Gastrocnemius medialis (tissue), 4 donors: Measurements from ENCODE around the gene KCNMB4. TPM values are rescaled to one million over a fixed set of nuclear protein-coding genes. Genes with fewer than 3 reads are reported as not detected.

ENCODE experiments used
- ATAC-seq, 2 donors: fragments of 150-250 bp; one replicate each; pipeline ENCODE4 v1.9.1; 2016
- DNase-seq, 2 donors: peaks; one replicate each; pipeline ENCODE4 v3.0.0-alpha.2; 2019
- H3K27ac ChIP-seq, 4 donors: fragments of 200-600 bp; sonication (generic); 1 replicate in 1 of 4; 2 replicates in 3 of 4; pipeline ENCODE4 v1.5.1; 2016 to 2018; ENCODE audit warnings: mild to moderate bottlenecking in 2 of 4, moderate library complexity in 1 of 4
- H3K27me3 ChIP-seq, 3 donors: fragments of 200-600 bp; sonication (generic) in 2 of 3; 1 replicate in 1 of 3; 2 replicates in 2 of 3; pipeline versions ENCODE4 v1.5.1 to v1.6.0; 2016 to 2019; ENCODE audit warnings: mild to moderate bottlenecking in 1 of 3, moderate library complexity in 1 of 3
- H3K36me3 ChIP-seq, 2 donors: fragments of 200-600 bp; sonication (generic) in 1 of 2; one replicate each; pipeline ENCODE4 v1.5.1; 2017 to 2018
- H3K4me1 ChIP-seq, 2 donors: fragments of 200-600 bp; sonication (generic) in 1 of 2; one replicate each; pipeline ENCODE4 v1.5.1; 2016 to 2017; ENCODE audit warnings: mild to moderate bottlenecking in 2 of 2
- H3K4me3 ChIP-seq, 4 donors: fragments of 200-600 bp; sonication (generic) in 3 of 4; 1 replicate in 1 of 4; 2 replicates in 3 of 4; pipeline ENCODE4 v1.5.1; 2016 to 2019; ENCODE audit warnings: mild to moderate bottlenecking in 2 of 4
- H3K9me3 ChIP-seq, 3 donors: fragments of 200-600 bp; sonication (generic) in 2 of 3; 1 replicate in 1 of 3; 2 replicates in 2 of 3; pipeline ENCODE4 v1.5.1; 2016 to 2019
- CTCF ChIP-seq, 5 experiments: fragments of 450-650 bp in 3 of 5; fragments of 200-600 bp in 2 of 5; sonication (generic) in 2 of 5; IDR thresholded peaks in 4 of 5; conservative IDR thresholded peaks in 1 of 5; 1 replicate in 4 of 5; 2 replicates in 1 of 5; pipeline ENCODE4 v1.5.1; 2016 to 2019; ENCODE audit warnings: antibody characterized with exemption in 5 of 5, mild to moderate bottlenecking in 3 of 5, moderate library complexity in 3 of 5
- POLR2A ChIP-seq, 2 donors: fragments of 450-650 bp; IDR thresholded peaks; one replicate each; pipeline ENCODE4 v1.6.1; 2017; ENCODE audit warnings: antibody characterized with exemption in 2 of 2, mild to moderate bottlenecking in 2 of 2, moderate library complexity in 2 of 2
- in situ Hi-C, 4 donors: fragments of 200-750 bp; cut with MboI; loops; one replicate each; pipeline versions ENCODE4 v1.15.0 to v1.8.0; 2017; ENCODE audit warnings: low sequenced_read_pairs in 4 of 4
- intact Hi-C: fragments of 100-400 bp; cut with DNase I; formaldehyde crosslinking; loops from one replicate; pipeline ENCODE4 v1.15.1; 2023; ENCODE audit warnings: low total_unique reads
- total RNA-seq, 4 donors: library from RNA; depleted of rRNA; stranded (reverse); fragments of >200 nt; gene quantifications; one replicate each; pipeline versions ENCODE4 v1.1.0 to v1.2.3, GENCODE V29; 2016

KCNMB4 gene
- total RNA-seq, 4 donors from 2014 or later, result 0.71 to 1.4 (median 1.3) TPM

- in situ Hi-C loops, result no loop called here
- no peaks in the 10 kb centered on the region for H3K27me3 ChIP-seq
- no peak overlapping the region for H3K27ac ChIP-seq
- H3K4me1 ChIP-seq, result no peaks in the 10 kb centered on the region
- intact Hi-C loops, result no loop called here
- H3K4me3 ChIP-seq, result no peak overlapping the region
- ATAC-seq (no peak), DNase-seq (no peak)
- no peaks in the 10 kb centered on the region for H3K9me3 ChIP-seq
- TF ChIP-seq POLR2A (IDR thresholded peaks at IDR 0.05) (no peak), CTCF (IDR thresholded peaks at IDR 0.05 in 4 of 5, conservative IDR thresholded peaks at IDR 0.05 in 1 of 5) (no peak)
- no peaks in the 10 kb centered on the region for H3K36me3 ChIP-seq
These were observed 93.7 kb downstream of the KCNMB4 start for GRCh38 chr12:70459786-70460185.

GRCh38 chr12:70463997-70464396 is 97.9 kb downstream of the KCNMB4 start:
- Histone ChIP-seq H3K4me3 (no peak overlapping the region), H3K27me3 (no peaks in the 10 kb centered on the region), H3K9me3 (no peaks in the 10 kb centered on the region), H3K36me3 (no peaks in the 10 kb centered on the region), H3K4me1 (no peaks in the 10 kb centered on the region), H3K27ac (no peak overlapping the region)
- DNase-seq (no peak), ATAC-seq (no peak)
- in situ Hi-C loops (no loop called here), intact Hi-C loops (no loop called here)
- TF ChIP-seq CTCF (IDR thresholded peaks at IDR 0.05 in 4 of 5, conservative IDR thresholded peaks at IDR 0.05 in 1 of 5) (no peak), POLR2A (IDR thresholded peaks at IDR 0.05) (no peak)

- H3K9me3 ChIP-seq, result no peaks in the 10 kb centered on the region
- in situ Hi-C loops (no loop called here), intact Hi-C loops (no loop called here)
- no peaks in the 10 kb centered on the region for H3K27me3 ChIP-seq
- H3K36me3 ChIP-seq, result no peaks in the 10 kb centered on the region
- TF ChIP-seq POLR2A (IDR thresholded peaks at IDR 0.05) (no peak), CTCF (IDR thresholded peaks at IDR 0.05 in 4 of 5, conservative IDR thresholded peaks at IDR 0.05 in 1 of 5) (no peak)
- ATAC-seq, result no peak
- no peak for DNase-seq
- H3K27ac ChIP-seq, result no peak overlapping the region
- H3K4me1 ChIP-seq, result no peaks in the 10 kb centered on the region
- H3K4me3 ChIP-seq, result no peak overlapping the region
These were observed 100.7 kb downstream of the KCNMB4 start for GRCh38 chr12:70466753-70467152.

- no peaks in the 10 kb centered on the region for H3K9me3 ChIP-seq
- H3K27me3 ChIP-seq, result no peaks in the 10 kb centered on the region
- TF ChIP-seq CTCF (IDR thresholded peaks at IDR 0.05 in 4 of 5, conservative IDR thresholded peaks at IDR 0.05 in 1 of 5) (no peak), POLR2A (IDR thresholded peaks at IDR 0.05) (no peak)
- ATAC-seq (no peak), DNase-seq (no peak)
- H3K4me1 ChIP-seq, result no peaks in the 10 kb centered on the region
- in situ Hi-C loops, result no loop called here
- H3K27ac ChIP-seq, result no peak overlapping the region
- H3K4me3 ChIP-seq, result no peak overlapping the region
- intact Hi-C loops, result no loop called here
- no peaks in the 10 kb centered on the region for H3K36me3 ChIP-seq
These were observed 101.4 kb downstream of the KCNMB4 start for GRCh38 chr12:70467476-70467875.
